Measurements from ENCODE around the gene TIMP2.

DNA sequence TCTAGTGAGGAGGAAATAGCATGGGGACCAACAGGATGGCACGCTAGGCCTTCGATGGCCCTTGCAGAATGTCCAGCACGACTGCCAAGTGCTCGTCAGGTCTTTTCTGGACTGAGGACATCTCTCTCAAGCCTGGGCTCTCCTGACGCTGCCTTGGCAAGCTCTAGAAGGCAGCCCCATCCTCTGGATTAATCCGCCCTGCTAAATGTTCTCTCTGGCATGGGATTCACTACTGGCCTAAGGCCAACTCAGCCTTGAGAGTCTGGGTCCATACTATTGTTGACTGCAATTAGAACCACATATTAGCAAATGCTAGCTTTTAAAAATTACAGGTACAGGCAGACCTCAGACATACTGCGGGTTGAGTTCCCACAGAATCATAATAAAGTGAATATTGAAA, 19.6 kb downstream of the TIMP2 start:
- TF ChIP-seq, protein P1, sequence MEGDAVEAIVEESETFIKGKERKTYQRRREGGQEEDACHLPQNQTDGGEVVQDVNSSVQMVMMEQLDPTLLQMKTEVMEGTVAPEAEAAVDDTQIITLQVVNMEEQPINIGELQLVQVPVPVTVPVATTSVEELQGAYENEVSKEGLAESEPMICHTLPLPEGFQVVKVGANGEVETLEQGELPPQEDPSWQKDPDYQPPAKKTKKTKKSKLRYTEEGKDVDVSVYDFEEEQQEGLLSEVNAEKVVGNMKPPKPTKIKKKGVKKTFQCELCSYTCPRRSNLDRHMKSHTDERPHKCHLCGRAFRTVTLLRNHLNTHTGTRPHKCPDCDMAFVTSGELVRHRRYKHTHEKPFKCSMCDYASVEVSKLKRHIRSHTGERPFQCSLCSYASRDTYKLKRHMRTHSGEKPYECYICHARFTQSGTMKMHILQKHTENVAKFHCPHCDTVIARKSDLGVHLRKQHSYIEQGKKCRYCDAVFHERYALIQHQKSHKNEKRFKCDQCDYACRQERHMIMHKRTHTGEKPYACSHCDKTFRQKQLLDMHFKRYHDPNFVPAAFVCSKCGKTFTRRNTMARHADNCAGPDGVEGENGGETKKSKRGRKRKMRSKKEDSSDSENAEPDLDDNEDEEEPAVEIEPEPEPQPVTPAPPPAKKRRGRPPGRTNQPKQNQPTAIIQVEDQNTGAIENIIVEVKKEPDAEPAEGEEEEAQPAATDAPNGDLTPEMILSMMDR (IDR thresholded peaks at IDR 0.05 in 4 of 5, conservative IDR thresholded peaks at IDR 0.05 in 1 of 5): no peak
- TF ChIP-seq POLR2A (IDR thresholded peaks at IDR 0.05): no peak
